HG03442 (cell line): ENCODE results near the gene EPHB1.

ENCODE experiments used
- ATAC-seq: cut with Tn5 transposase; IDR thresholded peaks from one replicate; pipeline ENCODE4 v1.9.1; 2021; ENCODE audit warnings: mild to moderate bottlenecking, moderate library complexity; ENCODE audit not compliant: unreplicated experiment

Gene EPHB1

GRCh38 chr3:134840459-134840858, 45.4 kb downstream of the EPHB1 start:
- no peak for ATAC-seq

GRCh38 chr3:134846084-134846483, 51.0 kb downstream of the EPHB1 start:
- no peak for ATAC-seq

GRCh38 chr3:134846911-134847317, 51.9 kb downstream of the EPHB1 start:
- ATAC-seq: no peak

GRCh38 chr3:134847349-134847748, 52.3 kb downstream of the EPHB1 start:
- no peak for ATAC-seq

- ATAC-seq: no peak
Measured at GRCh38 chr3:134849561-134849960, 54.5 kb downstream of the EPHB1 start.

GRCh38 chr3:134850761-134851160, 55.7 kb downstream of the EPHB1 start:
- ATAC-seq: no peak

GRCh38 chr3:134852132-134852531, 57.1 kb downstream of the EPHB1 start:
- ATAC-seq: no peak

DNA sequence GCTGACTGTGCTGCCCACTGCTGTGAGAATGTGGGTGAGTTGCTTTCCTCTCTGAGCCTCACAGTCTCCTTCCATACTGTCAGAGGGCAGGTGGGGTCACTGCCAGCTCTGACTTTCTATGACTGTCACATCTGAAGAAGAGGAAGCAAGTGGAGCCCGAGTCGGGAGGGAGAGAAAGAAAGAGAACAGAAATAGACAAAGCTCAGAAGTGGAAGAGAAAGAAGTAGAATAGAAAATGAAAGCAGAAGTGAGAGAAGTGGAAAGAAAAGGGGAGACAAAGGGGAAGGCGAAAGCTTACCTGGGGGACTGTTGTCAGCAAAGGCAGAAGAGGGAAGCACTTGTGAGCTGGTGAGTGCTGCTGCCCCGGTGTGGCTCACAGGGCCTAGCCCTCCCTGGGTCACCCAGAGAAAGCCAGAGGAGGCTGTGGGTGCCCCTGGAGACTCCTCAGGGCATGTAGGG, 57.9 kb downstream of the EPHB1 start:
- peak; percentile 93 for ATAC-seq

- ATAC-seq: no peak
Measured at GRCh38 chr3:134854254-134854653, 59.2 kb downstream of the EPHB1 start.

DNA sequence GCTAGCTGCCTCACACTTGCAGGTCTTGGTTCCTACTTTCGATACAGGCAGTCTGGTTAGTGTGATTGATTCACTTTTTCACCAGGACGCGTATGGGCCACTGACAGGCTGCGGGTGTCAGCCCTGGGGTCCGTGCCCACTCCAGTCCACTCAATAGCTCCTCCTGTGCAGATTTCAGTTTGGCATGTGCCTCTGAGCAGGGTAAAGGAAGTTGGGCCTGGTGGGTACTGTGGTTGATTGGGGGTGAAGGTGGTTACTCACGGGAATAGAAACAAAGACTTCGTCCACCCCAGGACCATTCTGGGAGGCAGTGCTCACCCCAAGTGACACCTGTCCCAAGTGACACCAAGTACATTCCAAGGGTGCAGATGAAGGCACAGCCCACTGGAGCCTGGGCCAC, 62.3 kb downstream of the EPHB1 start:
- ATAC-seq: no peak

DNA sequence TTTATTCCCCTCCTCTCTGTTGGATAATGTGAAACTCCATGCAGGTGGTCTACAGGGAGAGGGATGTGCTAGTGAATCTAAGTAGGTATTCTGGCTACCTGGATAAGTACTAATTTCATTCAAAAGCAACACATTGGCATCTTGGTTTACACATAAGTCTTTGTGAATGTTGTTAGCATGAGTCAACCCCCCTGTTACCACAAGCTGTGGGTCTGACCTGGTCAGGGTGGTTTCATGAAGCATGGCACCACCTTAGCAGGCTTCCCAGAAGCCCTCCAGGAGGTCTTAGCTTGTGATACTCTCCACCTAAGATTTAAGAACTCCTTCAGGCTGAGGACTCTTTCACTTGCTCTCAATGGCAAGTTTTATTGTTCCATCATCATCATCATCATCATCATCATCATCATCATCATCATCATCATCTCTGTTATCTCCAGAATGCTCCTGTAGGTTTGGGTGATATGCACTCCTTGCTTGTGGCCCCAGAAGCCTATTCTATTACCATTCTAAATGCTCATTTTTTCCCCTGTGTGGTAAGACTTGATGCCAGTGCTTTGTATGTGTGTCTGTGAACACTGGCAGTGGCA, 62.8 kb downstream of the EPHB1 start:
- ATAC-seq: no peak

DNA sequence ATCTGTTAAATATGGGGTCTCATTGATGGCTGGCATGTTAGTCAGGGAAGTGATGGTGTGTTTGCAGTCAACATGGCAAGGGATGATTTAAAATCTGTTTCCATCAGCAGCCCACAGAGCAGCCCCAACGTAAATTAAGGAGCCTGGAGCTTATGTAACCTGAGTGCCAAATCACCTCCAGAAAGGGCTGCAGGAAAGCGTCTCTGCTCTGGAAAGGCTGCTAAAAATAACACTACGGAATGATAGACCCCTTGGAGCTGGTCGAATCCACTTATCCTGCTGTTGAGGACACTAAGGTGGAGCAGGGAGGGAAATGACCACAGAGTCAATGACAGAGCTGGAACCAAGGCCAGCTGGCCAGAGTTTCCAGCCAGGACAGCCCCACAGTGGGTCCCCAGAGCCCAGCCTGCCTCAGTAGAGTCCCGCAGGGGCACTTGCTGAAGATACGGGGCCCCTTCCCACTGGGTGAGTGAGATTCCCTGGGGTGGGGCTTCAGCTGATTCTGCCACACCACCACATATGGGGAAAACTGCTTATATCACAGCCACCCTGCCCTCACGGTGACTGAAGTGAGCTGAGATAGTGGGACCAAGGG, 63.5 kb downstream of the EPHB1 start:
- ATAC-seq: no peak

- no peak for ATAC-seq
Measured at GRCh38 chr3:134859341-134859740, 64.3 kb downstream of the EPHB1 start.

DNA sequence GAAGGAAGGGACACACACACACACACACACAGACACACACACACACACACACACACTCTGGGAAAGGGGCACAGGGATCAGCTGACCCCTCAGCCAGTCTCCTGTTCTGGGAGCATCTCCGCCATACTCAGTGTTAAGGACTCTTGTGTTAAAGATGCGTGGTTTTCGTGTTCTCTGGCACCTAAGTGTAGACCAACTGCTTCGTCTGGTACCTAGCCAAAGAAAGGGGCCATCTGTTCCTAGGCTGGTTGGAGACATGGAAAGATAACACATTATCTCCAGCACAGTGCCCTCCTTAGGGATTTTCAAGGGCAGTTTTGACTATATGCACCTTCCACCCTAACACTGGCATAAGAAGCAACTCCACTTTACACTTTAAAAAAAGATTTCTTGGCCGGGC, 65.1 kb downstream of the EPHB1 start:
- ATAC-seq: no peak

DNA sequence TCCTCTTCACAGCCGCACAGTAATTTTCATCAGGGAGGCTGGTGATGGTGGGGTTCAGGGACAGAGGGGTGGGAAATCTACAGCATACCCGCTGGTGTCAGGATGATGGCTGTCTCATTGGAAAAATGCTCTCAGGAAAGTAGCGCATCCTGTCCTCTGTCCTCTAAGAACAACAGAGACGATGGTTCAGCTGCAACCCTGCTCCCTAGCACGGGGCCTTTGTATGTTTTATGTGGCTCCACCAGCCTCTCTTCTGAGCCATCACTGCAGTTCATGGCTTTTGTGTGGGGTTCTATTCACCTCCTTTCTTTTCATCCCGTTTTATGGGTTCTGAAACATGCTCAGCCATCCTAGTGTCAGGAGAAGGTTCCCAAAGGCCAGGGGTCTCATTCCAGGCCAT, 68.9 kb downstream of the EPHB1 start:
- no peak for ATAC-seq

DNA sequence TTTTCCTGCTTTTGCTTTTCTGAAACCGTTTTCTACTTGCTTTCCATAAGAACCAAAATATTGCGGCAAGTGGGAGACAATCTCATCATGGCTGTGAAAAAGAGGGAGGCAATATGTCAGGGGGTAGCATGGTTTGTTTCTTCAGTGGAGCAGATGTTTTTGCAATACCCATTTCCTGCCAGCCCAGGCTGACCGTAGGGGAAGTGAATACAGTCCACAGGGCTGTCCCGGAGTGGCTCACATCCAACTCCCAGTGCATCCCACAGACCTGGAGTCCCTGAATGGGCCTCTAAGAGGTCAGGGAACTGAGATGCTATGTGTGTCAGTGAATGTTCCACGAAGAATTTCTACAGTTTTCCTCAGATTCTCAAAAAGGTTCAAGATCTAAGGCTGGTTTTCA, 69.6 kb downstream of the EPHB1 start:
- no peak for ATAC-seq

- no peak for ATAC-seq
Measured at GRCh38 chr3:134867277-134867676, 72.2 kb downstream of the EPHB1 start.

DNA sequence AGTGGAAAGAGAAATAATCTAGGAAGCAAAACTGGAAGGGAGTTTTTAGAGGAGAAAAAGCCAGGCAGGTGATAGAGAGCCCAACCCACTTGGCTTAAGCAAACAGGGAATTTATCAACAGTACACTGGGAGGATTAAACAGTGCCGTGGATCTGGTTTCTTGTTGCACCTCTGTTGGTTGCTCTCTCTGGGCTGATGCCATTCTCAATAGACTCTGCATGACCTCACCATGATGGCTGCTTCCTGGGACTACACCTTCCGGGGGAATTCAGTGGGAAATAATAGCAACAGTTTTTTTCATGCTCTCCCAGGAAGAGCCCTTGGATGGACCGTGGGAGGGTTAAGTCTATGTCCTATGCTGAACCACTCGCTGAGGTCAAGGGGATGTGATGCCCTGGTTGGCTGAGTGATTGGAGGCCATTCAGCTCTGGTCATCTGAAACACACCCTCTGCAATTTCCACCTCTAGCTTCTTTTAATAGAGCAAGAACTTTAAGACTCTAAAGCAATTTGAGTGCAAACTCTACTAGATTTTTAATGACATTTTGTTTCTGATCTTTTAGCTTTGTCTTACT, 74.2 kb downstream of the EPHB1 start:
- ATAC-seq: no peak

DNA sequence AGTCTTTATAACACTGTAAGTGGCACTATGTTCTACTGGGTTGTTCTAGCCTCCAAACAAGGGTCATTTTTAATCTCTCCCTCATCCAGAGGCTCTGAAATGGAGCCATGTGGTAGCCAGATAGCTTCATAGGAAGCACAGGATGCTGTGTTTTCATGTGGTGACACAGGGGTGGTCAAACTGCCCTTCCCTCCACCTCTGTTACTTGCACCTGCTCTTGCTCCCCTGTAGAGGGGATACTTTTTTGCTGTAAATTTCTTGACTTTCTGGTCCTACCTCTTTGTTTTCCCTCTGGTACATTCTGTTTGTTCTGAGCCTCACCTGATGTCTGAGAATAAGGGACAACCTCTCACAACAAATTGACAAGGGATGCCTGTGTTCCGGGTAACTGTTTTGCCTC, 76.8 kb downstream of the EPHB1 start:
- ATAC-seq: no peak

DNA sequence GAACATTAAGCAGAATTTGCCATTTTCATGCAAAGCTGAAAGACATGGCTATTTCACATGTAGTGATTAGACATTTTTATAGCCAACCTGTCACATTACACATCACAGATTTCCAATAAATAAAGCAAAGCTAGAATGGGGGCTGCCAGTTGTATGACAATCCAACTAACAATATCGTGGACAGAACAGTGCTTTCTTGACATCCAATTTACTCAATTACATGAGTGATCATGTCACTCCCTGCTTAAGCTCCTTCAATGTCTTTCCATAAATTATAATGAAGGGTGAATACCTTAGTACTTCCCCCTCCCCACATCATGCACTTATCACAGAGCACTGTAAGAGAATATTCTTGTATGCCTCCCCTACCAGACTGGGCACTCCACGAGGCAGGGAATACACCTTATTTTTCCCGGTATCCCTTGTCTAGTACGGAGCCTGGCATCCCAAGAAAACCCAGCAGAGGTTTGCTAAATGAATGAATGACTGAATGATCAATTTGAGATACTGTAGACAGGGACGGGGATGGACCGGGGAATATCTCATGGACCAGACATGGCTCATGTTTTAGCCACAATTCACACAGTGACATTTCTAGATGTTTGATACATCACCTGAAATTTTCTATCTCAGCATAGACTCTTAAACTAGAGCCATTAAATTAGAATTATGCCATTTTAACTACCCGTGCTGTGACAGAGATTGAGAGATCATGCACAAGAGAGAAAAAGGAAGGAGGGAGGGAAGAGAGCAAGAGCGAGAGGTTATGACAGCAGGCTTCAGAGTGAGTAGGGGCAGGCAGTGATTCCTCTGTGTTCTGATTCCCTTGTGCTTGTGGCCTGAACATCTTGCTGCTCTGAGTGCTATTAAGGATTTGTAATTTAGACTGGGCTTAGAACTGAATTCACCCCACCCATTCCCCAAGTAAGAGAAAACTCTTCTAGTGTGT, 77.7 kb downstream of the EPHB1 start:
- no peak for ATAC-seq

DNA sequence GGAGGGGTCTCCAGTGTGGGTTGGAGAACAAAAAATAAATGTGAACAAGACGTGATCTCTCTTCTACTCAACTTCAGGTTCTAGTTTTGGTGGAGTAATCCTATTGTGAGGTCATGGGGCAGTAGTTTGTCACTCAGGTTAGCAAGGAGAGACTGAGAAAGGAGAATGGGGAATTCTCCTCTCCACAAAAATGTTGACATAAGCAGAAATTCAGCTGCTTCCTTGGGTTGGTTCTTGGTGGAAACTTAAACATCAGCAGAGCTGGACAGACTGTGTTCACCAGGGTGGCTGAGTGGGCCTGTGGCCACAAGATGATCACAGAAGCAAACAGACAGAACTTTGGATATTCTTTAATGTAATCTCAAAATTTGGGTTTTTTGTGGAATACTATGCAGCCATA, 78.7 kb downstream of the EPHB1 start:
- no peak for ATAC-seq
